Mesothelial cell of epicardium (in vitro differentiated cells): ENCODE data around the gene UGT1A9. TPM values are rescaled to one million over a fixed set of nuclear protein-coding genes. Genes with fewer than 3 reads are reported as not detected.
A peak's percentile ranks its signal among the peaks of the same experiment; 100 is the strongest.

Source experiments
- DNase-seq, 2 experiments: peaks; one replicate each; pipeline ENCODE4 v3.0.0; 2021; ENCODE audit warnings: low spot score in 2 of 2; ENCODE audit not compliant: unreplicated experiment in 2 of 2
- H3K27ac Mint-ChIP-seq: 2 replicates; pipeline ENCODE4 v1.8.0; 2021; ENCODE audit warnings: mixed read lengths
- H3K27me3 Mint-ChIP-seq: 2 replicates; pipeline ENCODE4 v1.8.0; 2021; ENCODE audit warnings: low read depth, mixed read lengths
- H3K36me3 Mint-ChIP-seq: 2 replicates; pipeline ENCODE4 v1.8.0; 2021; ENCODE audit warnings: mixed read lengths
- H3K4me1 Mint-ChIP-seq: 2 replicates; pipeline ENCODE4 v1.8.0; 2021; ENCODE audit warnings: mixed read lengths
- H3K4me3 Mint-ChIP-seq: 2 replicates; pipeline ENCODE4 v1.8.0; 2021; ENCODE audit warnings: mild to moderate bottlenecking, moderate library complexity, mixed read lengths
- H3K9me3 Mint-ChIP-seq: 2 replicates; pipeline ENCODE4 v1.8.0; 2021; ENCODE audit warnings: mixed read lengths
- total RNA-seq: library from RNA; stranded (reverse); gene quantifications from 3 replicates; pipeline ENCODE4 v1.2.1, GENCODE V29; 2021
- TF ChIP-seq, protein P1 (sequence below): fragments of 200-600 bp; sonication (generic); IDR thresholded peaks from one replicate; pipeline ENCODE4 v1.5.0; 2021; ENCODE audit warnings: antibody characterized with exemption; ENCODE audit not compliant: unreplicated experiment

Gene UGT1A9
- total RNA-seq, 1 donor from 2014 or later: not detected

- no peaks in the 10 kb centered on the region for H3K36me3 Mint-ChIP-seq
- TF ChIP-seq, protein P1, sequence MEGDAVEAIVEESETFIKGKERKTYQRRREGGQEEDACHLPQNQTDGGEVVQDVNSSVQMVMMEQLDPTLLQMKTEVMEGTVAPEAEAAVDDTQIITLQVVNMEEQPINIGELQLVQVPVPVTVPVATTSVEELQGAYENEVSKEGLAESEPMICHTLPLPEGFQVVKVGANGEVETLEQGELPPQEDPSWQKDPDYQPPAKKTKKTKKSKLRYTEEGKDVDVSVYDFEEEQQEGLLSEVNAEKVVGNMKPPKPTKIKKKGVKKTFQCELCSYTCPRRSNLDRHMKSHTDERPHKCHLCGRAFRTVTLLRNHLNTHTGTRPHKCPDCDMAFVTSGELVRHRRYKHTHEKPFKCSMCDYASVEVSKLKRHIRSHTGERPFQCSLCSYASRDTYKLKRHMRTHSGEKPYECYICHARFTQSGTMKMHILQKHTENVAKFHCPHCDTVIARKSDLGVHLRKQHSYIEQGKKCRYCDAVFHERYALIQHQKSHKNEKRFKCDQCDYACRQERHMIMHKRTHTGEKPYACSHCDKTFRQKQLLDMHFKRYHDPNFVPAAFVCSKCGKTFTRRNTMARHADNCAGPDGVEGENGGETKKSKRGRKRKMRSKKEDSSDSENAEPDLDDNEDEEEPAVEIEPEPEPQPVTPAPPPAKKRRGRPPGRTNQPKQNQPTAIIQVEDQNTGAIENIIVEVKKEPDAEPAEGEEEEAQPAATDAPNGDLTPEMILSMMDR: no peak
- H3K27ac Mint-ChIP-seq: no peak overlapping the region
- H3K9me3 Mint-ChIP-seq: no peaks in the 10 kb centered on the region
- DNase-seq: no peak
- H3K27me3 Mint-ChIP-seq: peaks cover 16% of the 10 kb centered on the region
- no peak overlapping the region for H3K4me3 Mint-ChIP-seq
- no peaks in the 10 kb centered on the region for H3K4me1 Mint-ChIP-seq
Observed at GRCh38 chr2:233792720-233793119, 121.0 kb downstream of the UGT1A9 start.

- no peaks in the 10 kb centered on the region for H3K4me1 Mint-ChIP-seq
- H3K27me3 Mint-ChIP-seq: peaks cover 16% of the 10 kb centered on the region
- H3K9me3 Mint-ChIP-seq: no peaks in the 10 kb centered on the region
- no peak overlapping the region for H3K27ac Mint-ChIP-seq
- H3K4me3 Mint-ChIP-seq: no peak overlapping the region
- TF ChIP-seq, protein P1: no peak
- no peaks in the 10 kb centered on the region for H3K36me3 Mint-ChIP-seq
- DNase-seq: peak in 1 of 2 experiments; percentile 30
Observed at GRCh38 chr2:233793465-233794127, 121.9 kb downstream of the UGT1A9 start.

- H3K27me3 Mint-ChIP-seq: peaks cover 14% of the 10 kb centered on the region
- DNase-seq: peak; percentile 5 to 16
- no peaks in the 10 kb centered on the region for H3K4me1 Mint-ChIP-seq
- H3K4me3 Mint-ChIP-seq: no peak overlapping the region
- TF ChIP-seq, protein P1: no peak
- H3K9me3 Mint-ChIP-seq: no peaks in the 10 kb centered on the region
- H3K36me3 Mint-ChIP-seq: no peaks in the 10 kb centered on the region
- H3K27ac Mint-ChIP-seq: no peak overlapping the region
Observed at GRCh38 chr2:233794128-233794658, 122.5 kb downstream of the UGT1A9 start.

- H3K4me3 Mint-ChIP-seq: no peak overlapping the region
- H3K27ac Mint-ChIP-seq: no peak overlapping the region
- no peaks in the 10 kb centered on the region for H3K36me3 Mint-ChIP-seq
- H3K9me3 Mint-ChIP-seq: peaks cover 6% of the 10 kb centered on the region
- H3K27me3 Mint-ChIP-seq: peaks cover 8% of the 10 kb centered on the region
- DNase-seq: peak; percentile 7 to 33
- TF ChIP-seq, protein P1: no peak
- no peaks in the 10 kb centered on the region for H3K4me1 Mint-ChIP-seq
Observed at GRCh38 chr2:233795735-233796171, 124.1 kb downstream of the UGT1A9 start.

- H3K9me3 Mint-ChIP-seq: peaks cover 6% of the 10 kb centered on the region
- H3K4me3 Mint-ChIP-seq: no peak overlapping the region
- TF ChIP-seq, protein P1: no peak
- no peaks in the 10 kb centered on the region for H3K4me1 Mint-ChIP-seq
- no peaks in the 10 kb centered on the region for H3K36me3 Mint-ChIP-seq
- no peak for DNase-seq
- peaks cover 4% of the 10 kb centered on the region for H3K27me3 Mint-ChIP-seq
- H3K27ac Mint-ChIP-seq: no peak overlapping the region
Observed at GRCh38 chr2:233796254-233796653, 124.6 kb downstream of the UGT1A9 start.
